Heart right ventricle (tissue), 16 donors: ENCODE data around the gene GABPB1. TPM values are rescaled to one million over a fixed set of nuclear protein-coding genes. Genes with fewer than 3 reads are reported as not detected.
"Not testable (repeated sequence)": the region's sequence is repeated elsewhere in the genome, so short reads cannot be mapped to it uniquely, and the experiment has no call there.

Experiments
- ATAC-seq, 8 donors: fragments of 200-7000 bp; cut with Tn5 transposase; one replicate each; pipeline ENCODE4 v1.9.1; 2020; ENCODE audit warnings: mild to moderate bottlenecking in 8 of 8, moderate library complexity in 8 of 8, moderate number of reproducible peaks in 1 of 8
- DNase-seq, 2 donors: peaks; one replicate each; pipeline ENCODE4 v3.0.0-alpha.2; 2020
- H3K27ac ChIP-seq, 10 donors: fragments of 200-600 bp; sonication (generic) in 2 of 10; one replicate each; pipeline versions ENCODE4 v1.5.0 to v1.8.0; 2020 to 2022; ENCODE audit warnings: mild to moderate bottlenecking in 3 of 10
- H3K27me3 ChIP-seq, 7 donors: fragments of 200-600 bp; one replicate each; pipeline ENCODE4 v1.8.0; 2021 to 2022; ENCODE audit warnings: mild to moderate bottlenecking in 2 of 7
- H3K36me3 ChIP-seq, 9 donors: fragments of 200-600 bp; sonication (generic) in 1 of 9; one replicate each; pipeline versions ENCODE4 v1.5.0 to v1.8.0; 2020 to 2022; ENCODE audit warnings: mild to moderate bottlenecking in 2 of 9
- H3K4me1 ChIP-seq, 9 donors: fragments of 200-600 bp; sonication (generic) in 1 of 9; one replicate each; pipeline versions ENCODE4 v1.5.0 to v1.8.0; 2020 to 2022; ENCODE audit warnings: mild to moderate bottlenecking in 4 of 9
- H3K4me3 ChIP-seq, 10 donors: fragments of 200-600 bp; sonication (generic) in 2 of 10; one replicate each; pipeline versions ENCODE4 v1.5.0 to v1.8.0; 2020 to 2022; ENCODE audit warnings: mild to moderate bottlenecking in 7 of 10, moderate library complexity in 2 of 10
- H3K9me3 ChIP-seq, 11 donors: fragments of 200-600 bp in 10 of 11; sonication (generic) in 2 of 11; one replicate each; pipeline versions ENCODE4 v1.5.0 to v1.8.0; 2013 to 2022; ENCODE audit warnings: mild to moderate bottlenecking in 2 of 11, control low read depth in 1 of 11, moderate library complexity in 1 of 11
- CTCF ChIP-seq, 9 donors: fragments of 200-600 bp; sonication (generic) in 2 of 9; IDR thresholded peaks; one replicate each; pipeline versions ENCODE4 v1.5.0 to v1.8.0; 2021 to 2022; ENCODE audit warnings: antibody characterized with exemption in 9 of 9, mild to moderate bottlenecking in 5 of 9, moderate library complexity in 1 of 9
- WGBS, 2 donors: extraction: QIAGEN DNeasy Blood & Tissue Kit; methylation state at CpG; one replicate each; pipeline ENCODE4 v1.1.7; 2013; ENCODE audit warnings: inconsistent platforms in 1 of 2; 5-methylcytosine and 5-hydroxymethylcytosine counted together
- intact Hi-C, 10 donors: fragments of 100-400 bp; cut with DNase I; formaldehyde crosslinking; loops; one replicate each; pipeline versions ENCODE4 v1.11.1 to v1.14.2; 2022
- long read RNA-seq, 3 donors: library from polyadenylated mRNA; unstranded; transcript quantifications; one replicate each; pipeline ENCODE4 v2.0.0, GENCODE V29; 2020 to 2021
- polyA plus RNA-seq, 2 donors: library from polyadenylated mRNA; stranded (reverse); fragments of 200-250 nt; gene quantifications; one replicate each; pipeline ENCODE4 v1.2.3, GENCODE V29; 2013
- total RNA-seq, 10 donors: library from RNA; stranded (reverse); fragmentation: NEBNext Ultra II Directional in 3 of 10; extraction: Animal tissue kit (Norgen Biotek cat#: 25700) in 3 of 10; gene quantifications; one replicate each; pipeline versions ENCODE4 v1.2.1 to v1.2.4, GENCODE V29; 2021 to 2023
- donor health status: Arrhythmogenic right ventricular cardiomyopathy.
- donor health status: ischemic (EF 13 %, LVEDD 7.1; RV severe dilation, severe dysfunction).
- donor health status: healthy with polysubstance abuse.
- donor health status: DM: no; HTN: yes; CAD: no.
- donor health status: DM: no; HTN: no; CAD: no.
- donor health status: ischemic (EF 25% LVEDD 6.9; RV normal size, moderate dysfunction).
- donor health status: ischemic (EF 25% LVEDD 5.7; RV mildly dilated, moderate dysfunction).
- donor health status: healthy.
- donor health status: DM: yes; HTN: yes; CAD: no.
- donor health status: Ischemic cardiomyopathy.
- donor health status: ischemic (EF 35%, LVEDD 5.7; RV mildly dilated, moderate dysfunction).
- donor health status: nonischemic (EF 11% LVEDD 7.7; RV severe dilation, severe dysfunction).
- donor health status: DM: yes; HTN: yes; CAD: no.
- donor health status: PGD.
- donor health status: ischemic (EF 29% LVEDD 5.4; RV normal size, mild dysfunction).
- donor health status: nonischemic (EF 23%, LVEDD 6.1; RV moderate dilation, normal function).

Gene GABPB1
- total RNA-seq: 10 to 100 TPM in 2 of 10 donors, 1 to 10 TPM in 8; 7.8 to 12.6 (median 8.9) TPM
- polyA plus RNA-seq: 1 to 10 TPM; 5.3 to 6.6 TPM
- long read RNA-seq, donor 1, full-length matches to known transcripts: 13 of 15 reads
- long read RNA-seq, donor 1, partial matches to known transcripts: 0 of 15 reads
- long read RNA-seq, donor 1, other reads (novel, unspliced or antisense): 2 of 15 reads
- long read RNA-seq, donor 2, full-length matches to known transcripts: 11 of 14 reads
- long read RNA-seq, donor 2, partial matches to known transcripts: 1 of 14 reads
- long read RNA-seq, donor 2, other reads (novel, unspliced or antisense): 2 of 14 reads
- long read RNA-seq, donor 3, full-length matches to known transcripts: 16 of 20 reads
- long read RNA-seq, donor 3, partial matches to known transcripts: 0 of 20 reads
- long read RNA-seq, donor 3, other reads (novel, unspliced or antisense): 4 of 20 reads

- intact Hi-C loops: loop anchor here in 3 of 10 donors (1.0 to 5.0 kb wide), 3 partner anchors 67 to 70 kb away; partner anchors contain the start of gene USP8 (in 3 of the 3)
- Histone ChIP-seq H3K9me3 (no peaks in the 10 kb centered on the region), H3K4me1 (peaks cover 0 to 66% (median 50%) of the 10 kb centered on the region in 9 donors), H3K27me3 (no peaks in the 10 kb centered on the region), H3K36me3 (peaks cover 0 to 31% (median 0%) of the 10 kb centered on the region in 9 donors), H3K4me3 (peak within 1 kb of the TSS; percentile 61 to 97 (median 94)), H3K27ac (peak within 1 kb of the TSS; percentile 97 to 100 (median 99))
- 0% methylated on average over 69 to 70 of the region's 70 CpGs for WGBS, 2 donors
- DNase-seq (peak; percentile 86), ATAC-seq (peak; percentile 87 to 95 (median 92))
- no peak for TF ChIP-seq CTCF (IDR thresholded peaks at IDR 0.05)
These were observed at the start of gene GABPB1 for GRCh38 chr15:50354838-50355618. Gene GABPB1, minus strand, starts transcription at chr15:50355198. Its CDS starts 45,400 bp downstream, at chr15:50309798.

- H3K9me3 ChIP-seq, H3K36me3 ChIP-seq, H3K4me3 ChIP-seq, H3K4me1 ChIP-seq, DNase-seq, ATAC-seq, intact Hi-C loops, H3K27ac ChIP-seq, H3K27me3 ChIP-seq: not testable (repeated sequence)
- WGBS, 2 donors: 87 to 92% methylated on average over 4 of the region's 4 CpGs
These were observed 36.6 kb upstream of the GABPB1 start for GRCh38 chr15:50391561-50391960.

- intact Hi-C loops: no loop called here
- TF ChIP-seq CTCF (IDR thresholded peaks at IDR 0.05): no peak
- H3K4me1 ChIP-seq: peaks cover 0 to 9% (median 0%) of the 10 kb centered on the region in 9 donors
- no peaks in the 10 kb centered on the region for H3K9me3 ChIP-seq
- ATAC-seq (no peak), DNase-seq (no peak)
- no peak overlapping the region for H3K27ac ChIP-seq
- H3K27me3 ChIP-seq: no peaks in the 10 kb centered on the region
- 51 to 56% methylated on average over 4 of the region's 4 CpGs for WGBS, 2 donors
- no peak overlapping the region for H3K4me3 ChIP-seq
- H3K36me3 ChIP-seq: no peaks in the 10 kb centered on the region
These were observed 35.7 kb upstream of the GABPB1 start for GRCh38 chr15:50390554-50391264.

- WGBS, 2 donors: 81% methylated on average over 5 of the region's 5 CpGs
These were observed 27.4 kb upstream of the GABPB1 start for GRCh38 chr15:50382408-50382807.

GRCh38 chr15:50381438-50381837 lies 26.4 kb upstream of the GABPB1 start:
- Histone ChIP-seq H3K27ac (no peak overlapping the region), H3K4me1 (no peaks in the 10 kb centered on the region), H3K9me3 (no peaks in the 10 kb centered on the region), H3K27me3 (no peaks in the 10 kb centered on the region), H3K4me3 (no peak overlapping the region), H3K36me3 (no peaks in the 10 kb centered on the region)
- no peak for ATAC-seq
- intact Hi-C loops: no loop called here
- 56 to 75% methylated on average over 1 of the region's 1 CpG for WGBS, 2 donors
- no peak for DNase-seq
- TF ChIP-seq CTCF (IDR thresholded peaks at IDR 0.05): no peak

More at GRCh38 chr15:50382408-50382807, 27.4 kb upstream of the GABPB1 start:
- DNase-seq, H3K4me1 ChIP-seq, H3K4me3 ChIP-seq, ATAC-seq, intact Hi-C loops, H3K36me3 ChIP-seq, H3K27me3 ChIP-seq, H3K9me3 ChIP-seq, H3K27ac ChIP-seq: not testable (repeated sequence)
